LNCAP (cell line): ENCODE measurements around the gene BRMS1.

Experiments used
- CTCF ChIP-seq: fragments of 450-650 bp; IDR thresholded peaks from 2 replicates; pipeline ENCODE4 v1.5.1; 2017; ENCODE audit warnings: mild to moderate bottlenecking

Gene BRMS1

GRCh38 chr11:66315921-66316811 lies 28.7 kb downstream of the BRMS1 start:
- no peak for TF ChIP-seq CTCF

- TF ChIP-seq CTCF = no peak
These were observed 29.4 kb downstream of the BRMS1 start for GRCh38 chr11:66315498-66315885.

GRCh38 chr11:66314561-66315497 lies 30.1 kb downstream of the BRMS1 start:
- TF ChIP-seq CTCF = no peak

- TF ChIP-seq CTCF = no peak
These were observed 30.8 kb downstream of the BRMS1 start for GRCh38 chr11:66314186-66314501.

DNA sequence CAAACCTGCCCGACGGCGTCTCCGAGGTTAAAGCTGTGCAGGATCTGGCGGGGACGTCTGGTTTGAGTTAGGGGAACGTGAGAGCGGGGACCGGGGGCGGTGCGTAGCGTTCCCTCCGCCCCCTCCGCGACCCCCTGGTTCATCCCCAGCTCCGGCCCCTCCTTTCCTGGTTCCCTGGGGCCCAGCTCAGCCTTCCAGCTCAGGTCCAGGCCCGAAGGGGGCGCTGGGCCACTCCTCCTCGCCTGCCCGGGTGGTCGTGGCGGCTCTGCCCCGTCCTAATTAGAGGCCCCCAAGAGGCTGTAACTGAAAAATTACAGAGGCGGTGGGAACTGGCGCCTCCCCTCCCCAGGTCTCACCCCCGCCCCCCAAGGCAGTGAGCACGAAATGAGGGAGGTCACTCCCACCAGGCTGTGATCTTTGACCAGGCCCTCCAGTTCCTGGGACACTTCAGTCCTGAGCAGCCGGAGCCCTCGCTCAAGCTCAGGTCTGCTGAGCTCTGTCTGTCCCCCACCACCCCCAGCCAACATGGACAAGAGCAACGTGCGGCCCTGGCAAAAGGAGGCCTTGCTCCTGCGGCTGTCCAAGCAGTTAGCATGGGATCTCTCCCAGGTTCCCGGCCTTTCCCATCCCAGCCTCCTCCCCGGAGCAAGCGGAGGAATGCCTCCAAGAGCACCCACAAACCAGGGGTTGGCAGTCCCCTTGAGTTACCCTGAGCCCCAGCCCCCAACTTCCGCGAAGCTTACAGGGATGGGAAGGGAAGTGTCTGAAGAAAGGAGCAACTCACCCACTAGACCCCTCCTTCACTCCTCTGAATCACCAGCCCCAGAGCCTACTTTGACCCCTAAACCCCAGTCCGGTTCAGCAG lies 31.4 kb downstream of the BRMS1 start:
- TF ChIP-seq CTCF = no peak

DNA sequence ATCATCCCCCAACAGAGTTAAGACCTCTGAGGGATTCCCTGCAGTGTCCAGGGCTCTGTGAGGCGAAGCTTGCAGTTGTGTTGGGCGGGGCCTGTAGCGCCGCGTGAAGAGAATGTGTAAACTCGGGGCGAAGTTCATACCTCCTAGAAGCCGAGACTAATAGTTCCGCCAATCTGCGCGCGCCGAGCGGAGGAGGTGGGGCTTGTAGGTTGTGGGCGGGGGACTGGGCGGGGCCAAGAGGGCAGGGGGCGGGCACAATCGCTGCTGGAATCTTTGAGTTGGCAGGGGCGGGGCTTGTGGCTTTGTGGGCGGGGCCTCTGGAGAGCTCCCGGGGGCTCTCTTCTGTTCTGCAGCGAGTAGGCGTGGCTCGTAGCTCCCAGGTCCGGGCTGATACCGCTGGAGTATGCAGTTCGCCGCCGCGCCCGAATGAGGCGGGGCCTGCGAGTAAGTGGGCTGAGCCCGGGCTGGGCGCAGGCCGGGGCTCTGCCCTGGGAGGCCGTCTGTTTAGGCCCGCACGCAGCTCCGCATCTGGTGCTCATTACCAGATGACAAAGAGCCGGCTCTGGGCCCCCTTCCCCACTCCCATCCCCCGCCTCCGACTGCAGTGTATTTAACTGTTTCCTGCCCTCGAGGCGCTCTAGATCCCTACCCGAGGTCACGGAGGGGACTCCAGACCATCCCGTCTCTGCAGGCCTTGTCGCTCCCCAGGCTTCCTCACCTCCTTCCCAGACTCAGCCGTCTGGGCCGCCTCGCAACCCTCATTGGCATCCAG lies 32.2 kb downstream of the BRMS1 start:
- TF ChIP-seq CTCF = no peak
